ENCODE data around the gene PTGER1. TPM values are rescaled to one million over a fixed set of nuclear protein-coding genes. Genes with fewer than 3 reads are reported as not detected.

Gene PTGER1
- total RNA-seq, 1 experiment from 2014 or later: 0.63 TPM

DNA sequence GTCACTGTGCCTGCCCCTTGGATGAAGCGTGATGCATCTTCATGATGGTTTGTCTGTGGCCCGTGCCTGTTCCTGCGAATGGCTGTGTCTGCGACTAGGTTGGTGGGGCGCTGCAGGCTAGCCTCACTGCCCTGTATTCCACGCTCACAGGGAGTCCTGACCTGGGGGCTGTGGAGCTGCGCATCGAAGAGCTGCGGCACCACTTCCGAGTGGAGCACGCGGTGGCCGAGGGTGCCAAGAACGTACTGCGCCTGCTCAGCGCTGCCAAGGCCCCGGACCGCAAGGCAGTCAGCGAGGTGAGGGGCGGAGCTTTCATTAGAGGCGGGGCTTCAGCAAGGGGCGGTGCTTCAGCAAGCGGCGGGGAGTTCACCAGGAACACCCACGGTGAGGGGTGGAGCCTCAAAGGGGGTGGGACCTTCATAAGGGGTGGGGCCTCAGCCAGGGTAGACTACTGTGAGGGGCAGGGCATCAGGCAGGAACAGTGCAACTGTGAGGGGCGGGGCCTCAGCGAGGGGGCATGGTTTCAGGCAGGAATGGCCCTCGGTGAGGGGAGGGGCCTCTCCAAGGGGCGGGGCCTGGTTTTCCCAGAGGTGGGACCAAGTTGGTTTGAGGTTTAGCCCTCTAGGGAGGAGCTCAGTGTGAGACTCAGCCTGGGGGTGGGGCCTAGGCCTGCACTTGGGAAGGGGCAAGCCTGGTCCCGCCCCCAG, 24.8 kb downstream of the PTGER1 start:
- no peak overlapping the region for H4K8ac ChIP-seq (replicated peaks; ENCODE audit: insufficient read length, low read depth, low read length)
- no peaks in the 10 kb centered on the region for H3K79me2 ChIP-seq (ENCODE audit: insufficient read depth, low read length)
- no peak overlapping the region for H3K23ac ChIP-seq (ENCODE audit: insufficient read length, low read depth, low read length)
- no peaks in the 10 kb centered on the region for H3K4me1 ChIP-seq (ENCODE audit: insufficient read depth, low read length)
- H4K91ac ChIP-seq (ENCODE audit: insufficient read length, low read depth, low read length): no peak overlapping the region
- H3K4me3 Mint-ChIP-seq: peak overlapping the region in 1 of 2 experiments; percentile 57; a peak in 2 of 5 replicates
- no peaks in the 10 kb centered on the region for H3K79me1 ChIP-seq (ENCODE audit: insufficient read depth, low read depth, low read length, poor library complexity, severe bottlenecking)
- no peak overlapping the region for H3K4ac ChIP-seq (ENCODE audit: low read depth, low read length)
- peak; percentile 99 for DNase-seq
- peaks cover 45 to 74% (median 66%) of the 10 kb centered on the region in 3 experiments for H3K36me3 Mint-ChIP-seq (ENCODE audit: insufficient read depth in 1 of 3, low read depth in 3 of 3)
- no peak overlapping the region for H3K14ac ChIP-seq (ENCODE audit: insufficient read depth, low read length)
- H2BK120ac ChIP-seq (ENCODE audit: low read depth, low read length, poor library complexity, severe bottlenecking): no peak overlapping the region
- no peak overlapping the region for H2BK5ac ChIP-seq (ENCODE audit: insufficient read length, low read length)
- no peak overlapping the region for H3K4me2 ChIP-seq (ENCODE audit: insufficient read depth, insufficient read length, low read length)
- no peaks in the 10 kb centered on the region for H3K9me3 ChIP-seq (ENCODE audit: control insufficient read depth, low read depth, low read length)
- H3K56ac ChIP-seq (ENCODE audit: insufficient read length, low read depth, low read length): no peak overlapping the region
- no peak overlapping the region for H3K27ac ChIP-seq (ENCODE audit: insufficient read length, low read depth, low read length)
- WGBS (ENCODE audit: extremely low coverage, insufficient read length, low lambda C conversion rate): no CpG with 5 or more reads among the region's 30 CpGs
- H3K27me3 ChIP-seq (ENCODE audit: insufficient read depth, low read length): no peaks in the 10 kb centered on the region
- H2BK20ac ChIP-seq (ENCODE audit: low read depth, low read length, poor library complexity, severe bottlenecking): no peak overlapping the region
- TF ChIP-seq, protein P1, sequence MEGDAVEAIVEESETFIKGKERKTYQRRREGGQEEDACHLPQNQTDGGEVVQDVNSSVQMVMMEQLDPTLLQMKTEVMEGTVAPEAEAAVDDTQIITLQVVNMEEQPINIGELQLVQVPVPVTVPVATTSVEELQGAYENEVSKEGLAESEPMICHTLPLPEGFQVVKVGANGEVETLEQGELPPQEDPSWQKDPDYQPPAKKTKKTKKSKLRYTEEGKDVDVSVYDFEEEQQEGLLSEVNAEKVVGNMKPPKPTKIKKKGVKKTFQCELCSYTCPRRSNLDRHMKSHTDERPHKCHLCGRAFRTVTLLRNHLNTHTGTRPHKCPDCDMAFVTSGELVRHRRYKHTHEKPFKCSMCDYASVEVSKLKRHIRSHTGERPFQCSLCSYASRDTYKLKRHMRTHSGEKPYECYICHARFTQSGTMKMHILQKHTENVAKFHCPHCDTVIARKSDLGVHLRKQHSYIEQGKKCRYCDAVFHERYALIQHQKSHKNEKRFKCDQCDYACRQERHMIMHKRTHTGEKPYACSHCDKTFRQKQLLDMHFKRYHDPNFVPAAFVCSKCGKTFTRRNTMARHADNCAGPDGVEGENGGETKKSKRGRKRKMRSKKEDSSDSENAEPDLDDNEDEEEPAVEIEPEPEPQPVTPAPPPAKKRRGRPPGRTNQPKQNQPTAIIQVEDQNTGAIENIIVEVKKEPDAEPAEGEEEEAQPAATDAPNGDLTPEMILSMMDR (conservative IDR thresholded peaks at IDR 0.05): no peak
- H3K23me2 ChIP-seq (ENCODE audit: insufficient read length, low read depth, low read length, poor library complexity, severe bottlenecking): no peaks in the 10 kb centered on the region
- H2BK15ac ChIP-seq (ENCODE audit: low read depth, low read length): no peak overlapping the region
- H3K9me3 Mint-ChIP-seq: no peaks in the 10 kb centered on the region
- no peaks in the 10 kb centered on the region; the same call in 1 of the 2 replicates for H3K27me3 Mint-ChIP-seq (ENCODE audit: low read depth)
- H3K9ac ChIP-seq (ENCODE audit: extremely low read depth, insufficient read length, low read length): no peak overlapping the region
- no peak overlapping the region for H4K5ac ChIP-seq (ENCODE audit: insufficient read length, low read depth, low read length)
- no peak overlapping the region for H2BK12ac ChIP-seq (ENCODE audit: insufficient read length, low read depth, low read length)
- H4K20me1 ChIP-seq (ENCODE audit: control insufficient read depth, insufficient read depth, insufficient read length): peaks cover 5% of the 10 kb centered on the region
- no peak overlapping the region for H3T11ph ChIP-seq (ENCODE audit: low read length)
- H2AFZ ChIP-seq (ENCODE audit: low read length): no peak overlapping the region
- H3K27ac Mint-ChIP-seq: peak overlapping the region; percentile 34 to 75 (median 51); a peak in 4 of 7 replicates
- H2AK5ac ChIP-seq (ENCODE audit: insufficient read length, low read length): no peak overlapping the region
- peaks cover 0 to 5% of the 10 kb centered on the region in 2 experiments; a peak in 1 of 4 replicates for H3K4me1 Mint-ChIP-seq
- no peak overlapping the region for H3K18ac ChIP-seq (ENCODE audit: insufficient read length, low read depth, low read length)
